Measurements from ENCODE around the gene ALG14.
"Not testable (repeated sequence)": the region's sequence is repeated elsewhere in the genome, so short reads cannot be mapped to it uniquely, and the experiment has no call there.

The ALG14 gene

DNA sequence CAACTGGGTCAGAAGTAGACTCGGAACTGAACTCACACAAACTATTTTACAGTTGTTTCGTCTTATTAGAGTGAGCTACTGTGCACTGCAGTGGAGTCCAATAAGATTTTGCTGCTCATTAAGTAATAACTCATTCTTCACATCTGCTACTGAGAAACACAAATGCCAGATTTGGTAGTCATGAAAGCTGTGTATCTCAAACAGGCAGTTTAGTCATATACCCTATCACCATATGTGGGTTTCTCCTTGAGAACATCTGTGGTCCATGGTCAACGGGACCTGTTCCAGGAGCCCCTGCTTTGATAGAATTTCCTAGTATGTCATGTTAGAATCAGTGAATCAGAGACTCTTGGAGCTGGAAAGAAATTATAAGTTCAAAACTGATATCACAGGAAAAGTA, 60.4 kb downstream of the ALG14 start:
- DNase-seq (ENCODE audit: low read depth in 2 of 2): no peak

DNA sequence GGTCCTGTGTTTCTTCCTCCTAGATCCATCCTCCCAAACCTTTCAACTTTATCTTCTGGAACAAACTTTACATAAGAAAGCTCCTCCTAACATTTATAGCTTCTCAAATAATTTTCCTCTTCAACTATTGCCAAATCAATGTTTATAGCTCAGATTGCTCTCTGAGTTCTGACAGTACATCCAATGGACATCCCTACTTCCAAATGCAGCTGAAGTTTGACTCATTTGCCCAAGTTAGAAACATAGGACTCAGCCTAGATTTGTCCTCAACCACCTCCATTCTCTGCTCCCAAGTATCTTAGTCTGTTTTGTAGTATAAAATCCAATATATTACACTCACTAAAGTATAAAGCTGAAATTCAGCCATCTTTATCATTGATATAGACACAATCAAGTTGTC, 62.6 kb downstream of the ALG14 start:
- no peak for DNase-seq (ENCODE audit: low read depth in 2 of 2)

DNA sequence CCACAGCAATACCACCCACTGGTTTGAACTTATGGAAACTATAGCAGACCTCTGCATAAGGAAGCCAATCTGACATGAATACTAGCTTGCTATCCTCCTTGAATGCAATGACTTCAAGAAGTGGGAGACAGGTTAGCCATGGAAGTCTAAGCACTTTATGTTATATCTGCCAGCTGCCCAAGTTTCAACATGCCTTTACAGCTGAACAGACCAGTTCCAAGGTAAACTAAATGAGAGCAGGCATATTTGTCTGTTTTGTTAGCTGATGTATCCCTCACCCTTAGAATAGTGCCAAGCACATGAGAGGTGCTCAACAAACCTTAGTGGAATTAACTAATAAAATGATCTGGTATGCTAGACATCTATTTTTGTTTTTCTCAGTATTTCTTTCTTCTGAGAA, 65.1 kb downstream of the ALG14 start:
- no peak for DNase-seq (ENCODE audit: low read depth in 2 of 2)

DNA sequence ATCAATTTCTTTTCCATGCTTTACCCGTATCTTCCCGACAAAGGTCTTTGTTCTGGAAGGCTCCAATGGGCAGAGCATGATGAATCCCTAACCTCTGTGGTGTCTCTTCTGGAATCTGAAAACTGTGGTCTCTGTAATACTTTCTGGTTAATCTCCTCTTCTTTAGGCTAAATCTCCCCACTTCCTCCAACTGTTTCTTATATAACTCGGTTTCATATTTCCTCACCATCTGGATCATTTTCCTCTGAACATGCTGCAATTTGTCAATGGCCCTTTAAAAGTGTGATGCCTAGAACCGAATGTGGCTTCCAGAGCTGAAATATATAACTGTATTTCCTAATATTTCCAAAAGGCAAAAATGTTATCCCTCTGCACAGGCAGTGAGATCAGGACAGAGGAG, 66.1 kb downstream of the ALG14 start:
- no peak for DNase-seq (ENCODE audit: low read depth in 2 of 2)

DNA sequence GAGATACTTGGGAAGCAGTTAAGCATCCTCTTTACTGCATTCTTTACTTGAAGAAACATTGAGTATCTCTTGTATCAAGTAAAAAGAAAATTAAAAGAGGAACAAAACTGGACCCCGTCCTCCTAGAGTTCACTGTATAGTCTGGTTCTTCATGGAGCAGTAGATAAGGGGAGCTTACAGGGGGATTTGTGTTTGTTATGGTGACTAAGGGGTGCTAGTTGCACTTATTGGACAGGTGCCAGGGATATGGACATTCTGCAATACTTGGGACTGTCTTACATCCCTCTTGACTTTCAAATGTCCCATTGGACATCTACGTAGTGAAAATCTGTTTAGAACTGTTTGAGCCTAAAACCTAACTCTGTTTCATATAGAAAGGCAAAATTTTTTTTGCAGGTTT, 67.2 kb downstream of the ALG14 start:
- DNase-seq (ENCODE audit: low read depth in 2 of 2): no peak

DNA sequence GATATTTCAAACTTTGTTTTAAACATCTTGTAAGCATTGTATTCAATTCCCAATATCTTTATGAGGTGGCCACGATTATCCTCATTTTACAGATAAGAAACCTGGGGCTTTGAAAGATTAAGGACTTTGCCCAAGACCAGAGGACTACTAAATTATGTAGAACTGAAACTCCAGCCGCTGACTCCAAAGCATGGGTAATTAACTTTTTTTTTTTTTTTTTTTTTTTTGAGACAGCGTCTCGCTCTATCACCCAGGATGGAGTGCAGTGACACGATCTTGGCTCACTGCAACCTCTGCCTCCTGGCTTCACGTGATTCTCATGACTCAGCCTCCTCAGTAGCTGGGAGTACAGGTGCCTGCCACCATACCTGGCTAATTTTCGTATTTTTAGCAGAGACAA, 68.7 kb downstream of the ALG14 start:
- no peak for DNase-seq (ENCODE audit: low read depth in 2 of 2)

DNA sequence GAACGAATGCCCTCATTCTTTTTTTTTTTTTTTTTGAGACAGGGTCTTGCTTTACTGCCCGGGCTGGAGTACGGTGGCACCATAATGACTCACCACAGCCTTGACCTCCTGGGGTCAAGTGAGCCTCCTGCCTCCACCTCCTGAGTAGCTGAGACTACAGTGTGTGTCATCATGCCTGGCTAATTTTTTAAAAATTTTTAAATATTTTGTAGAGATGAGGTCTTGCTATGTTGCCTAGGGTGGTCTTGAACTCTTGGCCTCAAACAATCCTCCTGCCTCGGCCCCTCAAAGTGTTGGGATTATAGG, 69.4 kb downstream of the ALG14 start:
- no peak for DNase-seq (ENCODE audit: low read depth in 2 of 2)

DNA sequence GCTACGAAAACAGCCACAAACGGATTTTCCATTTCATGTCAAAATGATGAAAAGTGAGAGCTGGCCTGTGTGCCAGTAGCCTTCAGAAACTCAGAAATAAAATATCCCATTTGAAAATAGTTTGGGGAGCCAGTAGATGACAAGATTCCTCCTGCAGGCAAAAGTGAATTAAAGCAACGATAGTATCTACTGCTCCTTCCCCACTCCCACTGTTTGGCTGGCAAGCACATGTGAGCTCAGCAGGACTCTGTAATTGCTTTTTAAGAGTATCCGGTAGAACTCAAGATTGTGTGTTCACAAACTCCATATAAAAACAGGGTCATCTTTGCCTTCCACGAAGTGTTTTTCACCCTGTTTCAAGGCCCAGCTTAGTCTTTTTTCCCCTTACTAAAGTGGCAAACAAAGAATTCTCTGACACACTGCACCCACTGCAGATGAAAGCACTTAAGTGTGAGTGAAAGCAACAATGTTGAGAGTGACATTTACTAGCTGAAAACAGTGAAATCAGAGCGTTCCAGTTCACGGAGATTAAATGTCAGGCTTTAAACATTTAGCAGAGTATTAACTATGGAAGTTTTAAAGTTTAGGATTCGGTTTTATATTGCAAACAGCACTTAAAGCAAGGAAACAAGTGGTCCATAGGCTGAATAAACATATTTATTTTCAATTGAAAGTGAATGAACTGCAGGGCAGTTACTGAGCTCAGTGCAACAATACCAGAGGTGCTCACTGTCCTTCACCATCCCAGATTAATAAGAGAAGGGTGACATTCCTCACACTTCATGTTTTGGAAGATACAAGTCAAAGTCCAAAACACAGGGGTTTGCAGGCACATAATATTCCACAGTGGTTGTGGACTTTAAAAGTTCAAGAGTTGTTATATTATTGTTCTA, 70.0 kb downstream of the ALG14 start:
- DNase-seq (ENCODE audit: low read depth in 2 of 2): no peak

DNA sequence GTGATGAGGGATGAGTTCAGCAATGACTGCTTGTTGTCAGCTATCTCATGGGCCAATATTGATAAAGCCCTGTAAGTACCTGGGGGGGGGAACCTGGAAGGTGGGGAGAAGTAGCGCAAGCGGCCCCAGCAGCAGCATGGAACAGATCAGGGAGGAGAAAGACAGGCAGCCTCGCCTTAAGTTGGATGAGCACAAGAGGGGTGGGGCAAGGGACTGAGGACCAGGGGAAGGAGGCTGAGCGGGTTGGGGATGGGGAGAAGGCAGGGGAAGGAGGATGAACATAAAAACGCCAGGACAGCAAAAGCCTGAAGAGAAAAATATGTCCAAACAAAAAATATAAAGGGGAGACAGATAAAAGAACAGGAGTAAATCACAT, 70.6 kb downstream of the ALG14 start:
- no peak for DNase-seq (ENCODE audit: low read depth in 2 of 2)

DNA sequence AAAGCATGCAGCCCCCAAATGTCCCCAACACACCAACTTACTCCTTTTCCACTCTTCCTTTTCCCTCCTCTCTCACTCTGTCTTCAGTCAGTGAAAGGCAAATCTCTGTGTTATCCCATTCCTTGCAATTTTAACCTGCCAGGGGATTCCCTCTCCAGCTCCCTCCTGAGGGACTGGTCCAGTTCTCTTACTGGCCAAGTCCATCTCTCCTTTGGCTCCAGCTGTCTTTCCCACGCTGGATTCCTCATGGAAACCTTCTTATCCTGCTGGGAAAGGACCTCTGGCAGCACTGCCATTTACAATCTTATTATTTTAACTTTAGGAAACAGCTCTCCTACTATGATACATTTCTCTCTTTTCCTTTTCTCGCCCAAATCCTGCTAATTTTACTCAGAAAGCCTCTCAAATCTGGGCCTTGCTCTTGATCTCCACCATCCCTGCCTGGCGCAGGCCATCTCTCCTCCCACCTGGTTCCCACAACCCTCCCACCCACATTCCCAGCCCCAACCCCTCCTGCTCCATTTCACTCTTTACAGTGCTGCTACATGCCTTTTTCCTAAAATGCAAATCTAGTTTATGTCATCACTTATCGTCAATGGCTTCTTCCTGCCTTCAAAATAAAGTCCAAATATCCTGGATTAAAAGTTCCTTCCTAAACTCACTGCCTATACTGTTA, 73.2 kb downstream of the ALG14 start:
- no peak for DNase-seq (ENCODE audit: low read depth in 2 of 2)

DNA sequence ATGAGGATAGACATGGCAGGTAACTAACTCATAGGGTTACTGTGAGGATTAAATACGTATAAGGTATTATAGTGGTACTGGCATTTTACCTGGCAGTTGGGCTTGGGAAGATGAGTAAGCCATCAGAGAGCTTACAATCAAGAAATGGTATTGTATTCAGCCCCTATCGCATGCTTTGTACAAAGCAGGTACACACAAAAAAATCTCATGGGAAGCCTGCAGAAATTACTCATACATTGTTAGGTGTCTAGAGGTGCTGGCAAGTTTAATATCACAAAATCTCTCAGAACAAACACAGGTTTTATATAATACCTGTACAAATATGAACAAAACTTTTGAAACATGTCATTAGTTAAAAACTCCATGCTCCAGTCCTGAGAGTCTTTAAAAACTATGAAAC, 74.0 kb downstream of the ALG14 start:
- DNase-seq (ENCODE audit: low read depth in 2 of 2): no peak

DNA sequence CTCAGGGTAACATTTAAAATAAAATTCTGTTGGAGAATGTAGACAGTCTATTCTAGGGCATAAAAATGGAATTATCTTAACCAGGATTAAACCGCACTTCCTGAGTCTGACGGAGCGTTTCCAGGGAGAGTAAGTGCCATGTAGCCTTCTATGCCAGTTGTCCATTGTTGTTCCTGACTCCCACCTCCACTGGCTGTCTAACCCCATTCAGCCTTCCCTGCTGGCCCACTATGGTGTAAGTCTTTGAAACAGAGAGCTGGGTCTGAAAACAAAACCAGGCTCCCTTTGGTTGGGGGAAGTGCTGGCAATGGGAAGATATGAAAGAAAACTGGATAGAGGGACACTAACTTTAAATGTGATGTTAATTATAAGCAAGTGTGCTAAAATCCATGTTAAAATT, 74.6 kb downstream of the ALG14 start:
- DNase-seq (ENCODE audit: low read depth in 2 of 2): no peak

DNA sequence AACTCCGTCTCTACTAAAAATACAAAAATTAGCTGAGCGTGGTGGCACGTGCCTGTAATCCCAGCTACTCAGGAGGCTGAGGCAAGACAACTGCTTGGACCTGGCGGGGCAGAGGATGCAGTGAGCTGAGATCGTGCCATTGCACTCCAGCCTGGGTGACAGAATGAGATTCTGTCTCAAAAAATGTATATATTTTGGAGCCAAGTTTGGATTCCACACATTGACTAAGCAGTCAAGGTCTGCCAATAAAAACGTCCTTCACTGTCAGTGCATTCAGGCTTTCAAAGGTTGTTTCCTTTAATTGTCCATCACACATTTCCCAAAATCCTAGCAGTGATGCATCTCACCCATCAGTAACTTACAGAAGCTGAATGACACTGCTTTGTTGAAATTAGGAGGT, 77.2 kb downstream of the ALG14 start:
- DNase-seq (ENCODE audit: low read depth in 2 of 2): not testable (repeated sequence)

DNA sequence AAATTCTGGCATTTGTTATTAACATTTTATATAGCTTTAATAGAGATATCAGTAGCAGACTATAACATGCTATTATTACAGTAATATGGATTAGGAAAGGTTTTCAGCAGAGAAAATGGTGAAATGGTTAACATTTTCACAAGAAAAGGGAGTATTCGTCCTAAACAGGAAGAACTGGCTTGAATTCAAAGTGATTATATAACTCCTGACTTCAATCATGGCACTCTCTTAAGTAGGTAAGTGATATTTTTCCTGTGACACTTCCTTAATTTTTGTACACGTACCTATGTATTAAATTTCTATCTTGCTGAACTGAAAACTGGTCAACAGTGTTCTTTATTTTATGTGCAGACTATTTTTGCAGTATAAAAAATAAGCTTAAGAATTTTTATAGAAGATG, 77.9 kb downstream of the ALG14 start:
- DNase-seq (ENCODE audit: low read depth in 2 of 2): no peak

DNA sequence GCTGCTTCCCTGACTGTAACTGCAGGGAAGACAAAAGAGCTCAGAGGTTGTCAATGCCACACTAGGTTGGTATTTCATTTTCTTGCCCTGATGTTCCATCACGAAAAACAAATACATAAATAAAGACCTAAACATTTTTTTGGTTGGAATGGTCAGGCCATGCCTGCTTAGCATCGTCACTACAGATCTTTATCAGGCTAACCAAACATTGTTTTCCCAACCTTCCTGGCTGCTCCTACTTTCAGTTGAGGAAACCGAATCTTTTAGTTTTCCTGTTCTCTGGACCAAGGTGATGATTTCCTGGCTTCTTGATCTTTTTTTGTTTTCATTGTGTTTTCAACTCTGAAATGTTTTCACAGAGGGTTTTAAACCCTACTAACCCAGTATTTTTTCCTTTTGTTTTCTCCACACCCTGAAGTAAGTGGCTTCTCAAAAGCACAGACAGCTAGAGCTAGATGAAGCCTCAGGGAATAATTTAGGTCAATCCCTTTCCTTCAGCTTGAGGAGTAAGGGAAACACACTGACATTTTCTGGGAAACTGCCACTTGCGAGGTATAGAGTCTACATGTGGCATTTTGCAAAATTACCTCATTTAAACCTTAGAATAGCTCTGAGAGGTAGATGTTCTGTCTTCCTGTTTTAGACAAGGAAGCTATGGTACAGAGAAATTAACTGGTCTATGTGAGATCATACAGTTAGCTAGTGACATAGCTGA, 78.7 kb downstream of the ALG14 start:
- no peak for DNase-seq (ENCODE audit: low read depth in 2 of 2)

DNA sequence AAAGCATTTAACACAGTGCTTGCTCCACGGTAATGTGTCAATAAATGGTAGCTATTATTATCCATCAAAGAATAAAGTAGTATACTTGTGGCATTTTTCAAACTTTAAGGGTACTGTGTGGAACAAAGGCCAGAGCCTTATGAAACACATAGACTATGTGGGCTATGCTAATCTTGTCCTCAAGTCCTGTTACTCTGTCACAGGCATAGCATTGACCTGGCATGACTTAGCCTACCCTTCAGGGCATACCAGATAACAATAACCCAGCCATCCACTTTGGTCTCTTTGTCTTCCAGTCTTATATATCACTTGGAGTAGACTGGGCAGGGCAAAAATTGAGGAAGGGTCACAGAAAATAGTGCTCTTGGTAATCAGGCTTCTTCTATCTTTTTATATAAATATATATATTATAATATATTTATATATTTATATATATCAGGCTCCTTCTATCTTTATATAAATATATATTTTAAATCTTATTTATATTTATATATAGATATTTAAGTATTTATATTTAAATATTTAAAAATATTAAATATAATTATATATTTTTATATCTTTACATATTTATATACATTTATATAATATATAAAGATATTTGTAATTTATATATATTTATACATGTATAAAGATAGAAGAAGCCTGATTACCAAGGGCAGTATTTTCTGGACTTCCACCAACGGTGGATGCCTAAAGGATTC, 79.7 kb downstream of the ALG14 start:
- DNase-seq (ENCODE audit: low read depth in 2 of 2): no peak

DNA sequence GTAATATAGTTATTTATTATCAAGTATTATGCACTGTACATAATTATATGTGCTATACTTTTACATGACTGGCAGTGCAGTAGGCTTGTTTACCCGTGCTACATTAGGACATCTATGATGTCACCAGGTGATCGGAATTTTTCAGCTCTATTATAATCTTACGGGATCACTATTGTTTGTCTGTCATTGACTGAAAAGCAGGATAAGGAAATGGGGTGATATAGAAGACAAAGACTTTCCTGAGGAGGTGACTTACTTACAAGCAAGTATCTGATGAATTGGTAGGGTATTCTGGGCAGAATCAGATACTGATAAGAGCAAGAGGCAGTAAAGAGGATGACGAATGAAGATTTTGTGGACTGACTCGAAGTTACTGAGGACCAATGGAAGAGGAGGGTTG, 80.6 kb downstream of the ALG14 start:
- DNase-seq (ENCODE audit: low read depth in 2 of 2): no peak

DNA sequence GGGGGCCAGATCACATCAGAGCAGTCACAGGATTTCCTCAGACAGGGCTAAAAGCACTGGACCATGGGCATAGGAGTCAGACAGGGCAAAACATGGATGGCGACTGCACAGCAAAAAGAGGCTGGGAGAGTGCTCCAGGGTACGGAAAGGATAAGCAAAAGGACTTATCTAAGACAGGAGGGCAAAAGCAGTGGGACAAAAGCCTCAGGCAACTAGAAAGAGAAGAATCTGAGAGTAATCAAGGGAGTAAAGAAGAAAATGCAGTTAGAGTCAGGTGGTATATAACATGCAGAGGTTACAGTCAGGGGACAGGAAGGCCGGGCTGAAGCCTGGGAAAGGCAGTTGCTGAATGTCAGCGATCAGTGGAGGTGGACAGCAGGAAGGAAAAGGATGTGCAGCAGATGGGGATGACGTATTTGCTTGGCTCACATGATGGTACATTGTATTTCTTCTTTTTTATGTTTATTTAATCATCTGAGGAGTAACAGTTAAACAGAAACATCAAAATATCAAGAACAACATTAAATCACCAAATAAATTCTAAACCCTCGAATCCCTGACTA, 82.8 kb downstream of the ALG14 start:
- DNase-seq (ENCODE audit: low read depth in 2 of 2): no peak

DNA sequence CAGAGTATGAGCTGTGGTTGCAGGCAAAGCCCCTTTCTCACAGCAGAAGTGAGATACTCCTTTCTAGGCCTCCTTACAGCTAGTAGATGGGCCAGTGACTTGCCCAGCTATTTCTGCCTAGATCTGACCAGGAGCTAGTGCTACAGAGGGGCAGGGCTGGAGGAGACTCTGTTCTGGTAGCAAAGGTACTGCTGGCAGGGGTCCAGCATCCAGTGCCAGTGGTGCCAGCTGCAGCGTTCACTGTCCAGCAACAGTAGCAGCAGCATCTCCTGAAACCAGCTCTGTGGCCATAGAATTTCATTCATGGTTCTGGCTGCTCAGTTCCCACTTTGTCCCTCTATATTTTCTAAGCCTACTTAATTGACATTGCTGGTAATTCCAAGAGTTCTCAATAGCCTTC, 83.4 kb downstream of the ALG14 start:
- no peak for DNase-seq (ENCODE audit: low read depth in 2 of 2)

DNA sequence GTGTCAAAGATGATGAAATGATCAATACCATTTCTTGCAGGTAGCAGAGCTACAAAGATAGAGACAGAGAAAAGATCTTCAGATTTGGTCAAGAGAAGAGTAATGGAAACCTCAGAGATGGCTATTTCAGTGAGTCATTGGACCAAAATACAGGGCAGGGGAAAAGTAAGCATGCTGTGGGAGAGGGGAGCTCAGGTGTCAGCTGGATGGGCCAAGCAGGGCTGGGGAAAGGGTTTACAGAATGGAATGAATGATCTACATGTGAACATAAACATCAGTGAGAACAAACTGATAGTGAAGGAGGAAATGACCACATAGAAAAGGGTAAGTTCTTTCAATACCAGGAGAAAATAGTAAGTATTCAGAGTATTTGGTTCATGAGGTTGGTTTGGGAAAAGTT, 84.4 kb downstream of the ALG14 start:
- DNase-seq (ENCODE audit: low read depth in 2 of 2): no peak

DNA sequence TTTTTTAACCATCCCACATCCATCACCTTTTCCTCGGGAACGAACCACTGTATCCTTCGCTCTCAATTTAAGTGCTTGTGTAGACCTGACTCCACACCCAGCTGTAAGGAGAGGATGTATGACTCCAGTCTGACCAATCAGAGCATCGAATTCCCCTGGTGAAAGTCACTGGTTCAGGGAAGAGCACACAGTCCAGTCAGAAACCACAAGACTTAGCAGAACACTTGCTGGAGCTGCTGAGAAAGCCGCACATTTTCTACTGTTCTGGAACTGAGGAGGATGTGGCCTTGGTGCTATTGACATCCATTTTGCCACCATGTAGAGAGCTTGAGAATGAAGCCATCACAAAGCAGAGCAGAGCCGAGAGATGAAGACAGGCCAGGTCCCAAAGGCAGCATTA, 86.0 kb downstream of the ALG14 start:
- DNase-seq (ENCODE audit: low read depth in 2 of 2): no peak

DNA sequence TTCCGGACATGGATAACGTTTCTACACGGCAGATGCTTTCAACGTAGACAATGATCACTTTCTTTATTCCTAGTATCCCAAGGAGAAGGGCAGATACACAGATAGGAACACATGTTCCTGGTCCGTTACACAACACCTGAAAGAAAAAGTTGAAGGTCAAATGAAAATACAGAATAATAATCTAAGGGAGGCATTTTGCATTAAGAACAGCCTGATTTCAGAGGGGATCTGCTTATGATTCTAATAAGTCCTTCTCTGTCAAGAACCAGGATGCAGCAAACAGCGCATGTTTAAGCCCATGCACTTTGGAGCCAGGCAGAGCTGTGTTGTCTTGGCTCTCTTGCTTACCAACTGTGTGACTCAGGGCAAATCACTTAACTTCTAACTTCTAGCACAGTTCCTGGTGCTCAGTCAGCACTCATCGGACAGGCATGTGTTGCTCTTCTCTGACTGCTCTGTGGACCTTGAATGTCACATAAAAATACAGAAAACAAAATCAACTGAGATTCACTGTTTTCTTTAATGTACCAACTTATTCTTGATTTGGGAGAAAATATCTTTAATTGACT, 89.5 kb downstream of the ALG14 start:
- no peak for DNase-seq (ENCODE audit: low read depth in 2 of 2)

All from stimulated activated CD4-positive, alpha-beta T cell treated with anti-CD3 and anti-CD28 coated beads, Interleukin-15, amount 100 ng/mL, for 48 hours (primary cell).